K562 (cell line): ENCODE results near the gene NRROS. TPM values are rescaled to one million over a fixed set of nuclear protein-coding genes. Genes with fewer than 3 reads are reported as not detected.

Source experiments
- ATF7 ChIP-seq: fragments of 450-650 bp; IDR thresholded peaks from 2 replicates; pipeline ENCODE4 v1.7.1; 2014; ENCODE audit warnings: mild to moderate bottlenecking, moderate library complexity
- CBFA2T2 ChIP-seq: fragments of 450-650 bp; conservative IDR thresholded peaks from 2 replicates; pipeline ENCODE4 v1.6.1; 2017; ENCODE audit warnings: mild to moderate bottlenecking
- CREM ChIP-seq: IDR thresholded peaks from 2 replicates; pipeline ENCODE4 v1.6.1; 2014; ENCODE audit warnings: antibody characterized with exemption, low read depth
- DPF2 ChIP-seq: fragments of 450-650 bp; IDR thresholded peaks from 2 replicates; pipeline ENCODE4 v1.6.1; 2016
- ELF4 ChIP-seq: fragments of 450-650 bp; formaldehyde crosslinking; IDR thresholded peaks from 2 replicates; pipeline ENCODE4 v1.4.0; 2022; ENCODE audit warnings: missing genetic modification characterization
- HNRNPH1 ChIP-seq: fragments of 200-400 bp; formaldehyde crosslinking; optimal IDR thresholded peaks from 2 replicates; pipeline ENCODE3; 2017; ENCODE audit warnings: low read depth, mild to moderate bottlenecking, low read length, moderate library complexity
- ID3 ChIP-seq, 2 experiments: fragments of 250-450 bp in 1 of 2; fragments of 450-650 bp in 1 of 2; sonication (Bioruptor Pico) in 1 of 2; IDR thresholded peaks; 2 replicates each; pipeline versions ENCODE4 v1.6.1 to v1.8.0; 2016 to 2021; ENCODE audit warnings: mild to moderate bottlenecking in 2 of 2, moderate library complexity in 2 of 2, missing compliant biosample characterization in 1 of 2, missing genetic modification characterization in 1 of 2
- MAX ChIP-seq: sonication (generic); formaldehyde crosslinking; IDR thresholded peaks from 2 replicates; pipeline ENCODE4 v1.9.0; 2022; ENCODE audit warnings: mild to moderate bottlenecking, missing genetic modification reagents
- NFIC ChIP-seq: fragments of 450-650 bp; IDR thresholded peaks from 2 replicates; pipeline ENCODE4 v1.6.1; 2017; ENCODE audit warnings: mild to moderate bottlenecking, inconsistent platforms
- NFRKB ChIP-seq: fragments of 450-650 bp; IDR thresholded peaks from 2 replicates; pipeline ENCODE4 v1.6.1; 2016; ENCODE audit warnings: low read depth
- PHF20 ChIP-seq: fragments of 450-650 bp; IDR thresholded peaks from 2 replicates; pipeline ENCODE4 v1.6.1; 2018; ENCODE audit not compliant: partially characterized antibody
- POLR2G ChIP-seq: fragments of 200-400 bp; formaldehyde crosslinking; IDR thresholded peaks from 2 replicates; pipeline ENCODE4 v1.6.1; 2017; ENCODE audit warnings: low read depth, mild to moderate bottlenecking, antibody characterized with exemption, low read length, moderate library complexity
- PRPF4 ChIP-seq: fragments of 200-400 bp; formaldehyde crosslinking; IDR thresholded peaks from one replicate; pipeline ENCODE4 v1.6.1; 2017; ENCODE audit warnings: low read length, low read depth, mild to moderate bottlenecking; ENCODE audit not compliant: insufficient read depth, poor library complexity, severe bottlenecking
- RUNX1 ChIP-seq: sonication (generic); IDR thresholded peaks from 2 replicates; pipeline ENCODE4 v1.6.1; 2016; ENCODE audit warnings: antibody characterized with exemption, low read depth
- STAT6 ChIP-seq: sonication (generic); formaldehyde crosslinking; IDR thresholded peaks from 2 replicates; pipeline ENCODE4 v1.8.1; 2023; ENCODE audit warnings: mild to moderate bottlenecking, missing genetic modification reagents
- ZKSCAN3 ChIP-seq: fragments of 250-450 bp; sonication (Bioruptor Pico); IDR thresholded peaks from 2 replicates; pipeline ENCODE4 v1.4.0; 2020
- ZNF609 ChIP-seq: sonication (generic); formaldehyde crosslinking; IDR thresholded peaks from 2 replicates; pipeline ENCODE4 v1.8.1; 2023; ENCODE audit warnings: missing genetic modification reagents, mild to moderate bottlenecking, borderline replicate concordance
- polyA plus RNA-seq, 8 experiments: library from polyadenylated mRNA; depleted of rRNA in 4 of 8; stranded (reverse) in 5 of 8; unstranded in 3 of 8; fragments of >200 nt; fragmentation: Nextera tagmentation in 2 of 8; fragmentation: Illumina TruSeq in 1 of 8; extraction: Ambion mirVana in 2 of 8; extraction: Trizol in 1 of 8; gene quantifications; 2 replicates each; pipeline versions ENCODE4 v1.2.1 to v1.2.3, GENCODE V29; 2011 to 2014; ENCODE audit warnings: inconsistent platforms in 1 of 8, missing spikeins in 1 of 8
- total RNA-seq, 7 experiments: library from RNA; depleted of rRNA in 6 of 7; stranded (reverse); fragments of >200 nt in 6 of 7; fragmentation: Illumina TruSeq in 2 of 7; extraction: Trizol in 2 of 7; gene quantifications; 2 replicates each; pipeline versions ENCODE4 v1.2.1 to v1.2.3, GENCODE V29; 2011 to 2021; ENCODE audit warnings: low replicate concordance in 1 of 7
- TF ChIP-seq, protein P1 (sequence below): sonication (generic); formaldehyde crosslinking; IDR thresholded peaks from 2 replicates; pipeline ENCODE4 v1.8.1; 2023; ENCODE audit warnings: mild to moderate bottlenecking, missing genetic modification reagents, moderate library complexity

Gene NRROS
- total and polyA plus RNA-seq, 9 of the 15 experiments (the other 6 are each of a cell fraction or from before 2014, with no cell fraction given), result 0.34 to 13.8 (median 3.8) TPM

DNA sequence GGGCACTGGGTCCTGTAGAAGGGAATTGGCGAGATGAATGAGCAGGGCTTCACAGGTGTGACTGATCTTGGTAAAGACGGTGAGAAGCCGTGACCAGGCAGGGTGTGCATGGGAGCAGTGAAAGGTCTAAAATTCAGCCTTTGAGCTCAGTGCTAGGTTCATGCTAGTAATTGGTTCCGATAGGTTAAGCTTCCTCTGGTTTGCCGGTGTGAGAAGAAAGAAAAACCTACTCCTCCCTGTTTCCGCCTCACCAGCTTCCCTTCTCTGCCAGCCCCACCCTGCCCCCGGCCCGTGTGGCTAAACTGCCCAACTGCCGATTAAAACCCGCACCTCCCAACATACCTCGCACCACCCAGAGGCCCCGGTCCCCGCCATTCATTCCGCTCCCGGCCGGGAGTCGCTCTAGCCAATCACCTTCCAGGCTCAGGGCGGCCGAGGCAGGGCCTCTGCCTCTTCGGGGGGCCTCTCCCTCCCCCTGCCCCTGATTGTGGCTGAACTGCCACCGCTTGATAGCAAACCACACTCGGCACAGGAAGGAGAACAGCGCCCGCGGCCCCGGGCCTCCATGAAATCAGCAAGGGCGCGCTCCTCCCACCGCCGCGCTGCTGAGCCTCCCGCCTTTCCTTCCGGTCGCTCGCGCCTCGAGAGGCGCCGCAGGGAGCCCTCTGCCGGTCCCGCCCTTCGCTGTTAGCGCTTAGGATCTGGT lies 7.3 kb upstream of the NRROS start (continued):
- peak; percentile 23; the same call in 1 of the 2 replicates for TF ChIP-seq ZNF609 (CRISPR knock-in tag)
- TF ChIP-seq ID3 (CRISPR knock-in tag; IDR thresholded peaks at IDR 0.05), result no peak
- TF ChIP-seq ID3 (tag; IDR thresholded peaks at IDR 0.05), result no peak
- no peak for TF ChIP-seq ZKSCAN3
- TF ChIP-seq ELF4 (CRISPR knock-in tag), result peak; percentile 50; the same call in 1 of the 2 replicates
- peak; percentile 80; the same call in 1 of the 2 replicates for TF ChIP-seq RUNX1
- peak; percentile 18 for TF ChIP-seq NFIC
- peak; percentile 27 for TF ChIP-seq PHF20
- peak; percentile 53 for TF ChIP-seq CBFA2T2
- TF ChIP-seq HNRNPH1, result no peak
- TF ChIP-seq ATF7, result 0 out of 2 replicates have a peak, but pooled peaks have one; percentile 12
- no peak for TF ChIP-seq STAT6 (CRISPR knock-in tag)
- TF ChIP-seq POLR2G, result peak; percentile 92
- TF ChIP-seq MAX (CRISPR knock-in tag), result peak; percentile 68
- TF ChIP-seq CREM, result peak; percentile 44; the same call in 1 of the 2 replicates
- TF ChIP-seq NFRKB, result peak; percentile 97
- TF ChIP-seq DPF2, result no peak; the same call in none of the 2 replicates
- TF ChIP-seq, protein P1, sequence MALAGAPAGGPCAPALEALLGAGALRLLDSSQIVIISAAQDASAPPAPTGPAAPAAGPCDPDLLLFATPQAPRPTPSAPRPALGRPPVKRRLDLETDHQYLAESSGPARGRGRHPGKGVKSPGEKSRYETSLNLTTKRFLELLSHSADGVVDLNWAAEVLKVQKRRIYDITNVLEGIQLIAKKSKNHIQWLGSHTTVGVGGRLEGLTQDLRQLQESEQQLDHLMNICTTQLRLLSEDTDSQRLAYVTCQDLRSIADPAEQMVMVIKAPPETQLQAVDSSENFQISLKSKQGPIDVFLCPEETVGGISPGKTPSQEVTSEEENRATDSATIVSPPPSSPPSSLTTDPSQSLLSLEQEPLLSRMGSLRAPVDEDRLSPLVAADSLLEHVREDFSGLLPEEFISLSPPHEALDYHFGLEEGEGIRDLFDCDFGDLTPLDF (CRISPR knock-in tag), result peak; percentile 73; the same call in 1 of the 2 replicates
- TF ChIP-seq PRPF4, result peak; percentile 45
